ENCODE results near the gene ALK.

DNA sequence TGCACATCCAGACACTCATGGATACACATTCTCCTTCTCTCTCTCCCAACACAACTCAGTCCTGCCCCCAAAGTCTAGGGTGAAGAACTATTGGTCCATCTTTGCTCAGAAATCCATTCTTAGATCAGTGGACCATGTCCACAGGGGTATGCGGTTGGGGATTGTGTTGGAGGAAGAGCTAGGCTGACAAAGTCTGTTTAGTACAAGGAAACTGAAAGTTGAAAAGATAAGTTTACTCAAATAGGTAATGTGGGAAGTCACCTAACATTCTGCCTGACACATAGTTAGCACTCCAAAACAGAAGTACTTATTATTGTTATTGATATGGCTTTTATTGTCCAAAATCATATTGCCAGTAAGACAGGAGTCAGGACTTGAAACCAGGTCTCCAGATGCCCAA lies 55.9 kb downstream of the ALK start:
- TF ChIP-seq, protein P1, sequence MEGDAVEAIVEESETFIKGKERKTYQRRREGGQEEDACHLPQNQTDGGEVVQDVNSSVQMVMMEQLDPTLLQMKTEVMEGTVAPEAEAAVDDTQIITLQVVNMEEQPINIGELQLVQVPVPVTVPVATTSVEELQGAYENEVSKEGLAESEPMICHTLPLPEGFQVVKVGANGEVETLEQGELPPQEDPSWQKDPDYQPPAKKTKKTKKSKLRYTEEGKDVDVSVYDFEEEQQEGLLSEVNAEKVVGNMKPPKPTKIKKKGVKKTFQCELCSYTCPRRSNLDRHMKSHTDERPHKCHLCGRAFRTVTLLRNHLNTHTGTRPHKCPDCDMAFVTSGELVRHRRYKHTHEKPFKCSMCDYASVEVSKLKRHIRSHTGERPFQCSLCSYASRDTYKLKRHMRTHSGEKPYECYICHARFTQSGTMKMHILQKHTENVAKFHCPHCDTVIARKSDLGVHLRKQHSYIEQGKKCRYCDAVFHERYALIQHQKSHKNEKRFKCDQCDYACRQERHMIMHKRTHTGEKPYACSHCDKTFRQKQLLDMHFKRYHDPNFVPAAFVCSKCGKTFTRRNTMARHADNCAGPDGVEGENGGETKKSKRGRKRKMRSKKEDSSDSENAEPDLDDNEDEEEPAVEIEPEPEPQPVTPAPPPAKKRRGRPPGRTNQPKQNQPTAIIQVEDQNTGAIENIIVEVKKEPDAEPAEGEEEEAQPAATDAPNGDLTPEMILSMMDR (IDR thresholded peaks at IDR 0.05; ENCODE audit: borderline replicate concordance, extremely low read depth, low read length, poor library complexity, severe bottlenecking) = no peak
- TF ChIP-seq EZH2 (IDR thresholded peaks at IDR 0.05; ENCODE audit: borderline replicate concordance, low read depth, low read length, severe bottlenecking) = no peak

Data from DND-41 (cell line).